T-cell (primary cell): Measurements from ENCODE around the gene HOXB1. TPM values are rescaled to one million over a fixed set of nuclear protein-coding genes. Genes with fewer than 3 reads are reported as not detected.

ENCODE experiments used
- ATAC-seq, 4 experiments: fragments of 200-7000 bp in 3 of 4; fragments of 150-1000 bp in 1 of 4; cut with Tn5 transposase; replicated peaks in 1 of 4; 1 replicate in 3 of 4; 2 replicates in 1 of 4; pipeline ENCODE4 v1.10.0; 2021; ENCODE audit warnings: moderate library complexity in 3 of 4, mild to moderate bottlenecking in 2 of 4, moderate number of reproducible peaks in 1 of 4
- CTCF ChIA-PET, 2 donors: fragments of 300-600 bp; sonication (Branson Sonifier 250); formaldehyde crosslinking; loops; one replicate each; lab custom pipeline; 2022; ENCODE audit warnings: antibody characterized with exemption in 2 of 2; lab: Charles Lee
- POLR2A ChIA-PET, 2 donors: fragments of 300-600 bp; sonication (Branson Sonifier 250); formaldehyde crosslinking; loops; one replicate each; lab custom pipeline; 2022; ENCODE audit warnings: antibody characterized with exemption in 2 of 2; lab: Charles Lee
- DNase-seq, 35 experiments: peaks; one replicate each; pipeline versions ENCODE4 v3.0.0 to v3.0.0-alpha.2; 2013 to 2023
- H3K27ac ChIP-seq: one replicate; pipeline ENCODE4 v1.5.1; 2013; ENCODE audit warnings: low read length
- H3K27me3 ChIP-seq, 2 experiments: replicated peaks in 1 of 2; 1 replicate in 1 of 2; 2 replicates in 1 of 2; pipeline versions ENCODE4 v1.6.1 to v1.7.0; 2013; ENCODE audit warnings: low read length in 1 of 2, mixed read lengths in 1 of 2; ENCODE audit not compliant: control insufficient read depth in 2 of 2, insufficient read depth in 2 of 2; ENCODE audit errors: extremely low read depth in 1 of 2
- H3K36me3 ChIP-seq, 2 donors: 1 replicate in 1 of 2; 2 replicates in 1 of 2; pipeline versions ENCODE4 v1.6.1 to v1.7.0; 2013; ENCODE audit warnings: low read length in 1 of 2; ENCODE audit not compliant: control insufficient read depth in 2 of 2, insufficient read depth in 1 of 2; ENCODE audit errors: extremely low read depth in 1 of 2
- H3K4me1 ChIP-seq, 2 experiments: 1 replicate in 1 of 2; 2 replicates in 1 of 2; pipeline versions ENCODE4 v1.6.1 to v1.7.0; 2013; ENCODE audit warnings: low read length in 2 of 2, mixed read lengths in 1 of 2; ENCODE audit not compliant: insufficient read depth in 2 of 2, control insufficient read depth in 1 of 2; ENCODE audit errors: extremely low read depth in 1 of 2
- H3K4me3 ChIP-seq, 2 donors: 1 replicate in 1 of 2; 2 replicates in 1 of 2; pipeline versions ENCODE4 v1.5.1 to v1.7.0; 2013; ENCODE audit warnings: mild to moderate bottlenecking in 2 of 2, low read length in 1 of 2, moderate library complexity in 1 of 2; ENCODE audit not compliant: control insufficient read depth in 1 of 2; ENCODE audit errors: extremely low read depth in 1 of 2
- H3K9me3 ChIP-seq: 2 replicates; pipeline ENCODE4 v1.7.0; 2013
- H3K27ac Mint-ChIP-seq, 2 donors: one replicate each; pipeline ENCODE4 v1.8.0; 2020 to 2021; ENCODE audit warnings: mild to moderate bottlenecking in 2 of 2, mixed read lengths in 2 of 2
- H3K27me3 Mint-ChIP-seq, 2 donors: one replicate each; pipeline ENCODE4 v1.8.0; 2021 to 2022; ENCODE audit warnings: mixed read lengths in 2 of 2
- H3K36me3 Mint-ChIP-seq: one replicate; pipeline ENCODE4 v1.8.0; 2021; ENCODE audit warnings: mixed read lengths
- H3K4me1 Mint-ChIP-seq, 3 donors: one replicate each; pipeline ENCODE4 v1.8.0; 2020 to 2022; ENCODE audit warnings: mixed read lengths in 3 of 3, mild to moderate bottlenecking in 1 of 3
- H3K4me3 Mint-ChIP-seq, 3 donors: one replicate each; pipeline ENCODE4 v1.8.0; 2020 to 2022; ENCODE audit warnings: mild to moderate bottlenecking in 3 of 3, mixed read lengths in 3 of 3, moderate library complexity in 3 of 3
- H3K9me3 Mint-ChIP-seq, 3 donors: one replicate each; pipeline ENCODE4 v1.8.0; 2020 to 2022; ENCODE audit warnings: mixed read lengths in 3 of 3
- WGBS: methylation state at CpG from one replicate; pipeline ENCODE4 v1.1.5; 2013; ENCODE audit warnings: missing lambda C conversion rate; ENCODE audit not compliant: insufficient coverage; 5-methylcytosine and 5-hydroxymethylcytosine counted together
- total RNA-seq, 35 experiments: library from RNA in 6 of 35; stranded (reverse) in 6 of 35; fragments of 120-200 nt in 1 of 35; gene quantifications; one replicate each; pipeline versions ENCODE4 v1.2.1 to v1.2.4 and lab custom pipeline; 2013 to 2026

The HOXB1 gene
- total RNA-seq, 5 donors from 2014 or later (not counting 1 experiment from before 2014, with no cell fraction given), result not detected

GRCh38 chr17:48523010-48523409, 7.8 kb downstream of the HOXB1 start:
- Mint-ChIP-seq H3K27ac (no peak overlapping the region), H3K36me3 (no peaks in the 10 kb centered on the region), H3K27me3 (peaks cover 57 to 58% of the 10 kb centered on the region in 2 donors), H3K9me3 (no peaks in the 10 kb centered on the region), H3K4me3 (no peak overlapping the region), H3K4me1 (peaks cover 6 to 17% (median 9%) of the 10 kb centered on the region in 3 donors)
- no peak overlapping the region for H3K4me3 ChIP-seq
- CTCF ChIA-PET, result no interaction called here
- POLR2A ChIA-PET, result interaction anchor here in 1 of 2 donors (0.6 kb wide), 1 partner anchor 19 kb away, joined by 3 read pairs; no protein-coding TSS in a partner anchor
- H3K9me3 ChIP-seq, result no peaks in the 10 kb centered on the region
- DNase-seq (no peak), ATAC-seq (no peak)
- peaks cover 0 to 13% of the 10 kb centered on the region in 2 experiments for H3K4me1 ChIP-seq
- H3K27me3 ChIP-seq, result peaks cover 0 to 52% of the 10 kb centered on the region in 2 experiments
- WGBS, result 95% methylated on average over 4 of the region's 6 CpGs
- H3K36me3 ChIP-seq, result no peaks in the 10 kb centered on the region
- no peak overlapping the region for H3K27ac ChIP-seq

DNA sequence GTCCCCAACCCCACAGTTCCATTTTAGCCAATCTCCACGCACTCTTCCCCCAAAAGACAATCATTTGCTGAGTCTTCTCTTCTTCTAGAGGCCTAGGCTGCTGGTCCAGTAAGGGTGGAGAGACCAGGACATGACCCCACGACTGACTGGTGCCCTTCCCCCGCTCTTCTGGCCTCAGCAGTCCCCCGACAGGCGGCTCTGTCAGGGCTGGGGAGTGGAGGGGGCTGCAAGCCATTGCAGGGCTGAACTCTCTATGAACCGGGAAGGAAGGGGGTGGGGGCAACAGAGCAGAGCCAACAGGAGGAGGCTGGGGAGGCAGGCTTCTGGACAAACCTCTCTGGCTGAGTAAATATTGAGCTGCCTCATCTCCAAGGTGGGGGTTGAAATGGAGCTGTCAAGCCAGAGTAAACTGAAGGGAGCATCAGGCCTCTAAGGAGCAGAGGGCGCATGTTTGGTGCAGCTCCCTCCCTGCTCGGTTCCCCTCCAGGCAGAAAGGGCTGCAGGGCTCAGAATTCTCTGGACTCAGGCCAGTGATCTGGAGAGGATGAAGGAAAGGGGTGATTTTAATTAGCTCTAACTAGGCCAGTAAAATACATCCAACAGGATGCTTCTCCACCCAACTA, 8.7 kb downstream of the HOXB1 start:
- no peaks in the 10 kb centered on the region for H3K9me3 Mint-ChIP-seq
- ATAC-seq (no peak), DNase-seq (no peak)
- peaks cover 52 to 58% of the 10 kb centered on the region in 2 donors for H3K27me3 Mint-ChIP-seq
- H3K4me3 Mint-ChIP-seq, result no peak overlapping the region
- POLR2A ChIA-PET, result interaction anchor here in 1 of 2 donors (0.6 kb wide), 3 partner anchors 16 to 322 kb away, joined by 3 read pairs; no protein-coding TSS in a partner anchor
- Histone ChIP-seq H3K27me3 (peaks cover 0 to 47% of the 10 kb centered on the region in 2 experiments), H3K4me1 (peaks cover 0 to 8% of the 10 kb centered on the region in 2 experiments), H3K27ac (no peak overlapping the region), H3K9me3 (no peaks in the 10 kb centered on the region), H3K4me3 (no peak overlapping the region), H3K36me3 (no peaks in the 10 kb centered on the region)
- WGBS, result 69% methylated on average over 7 of the region's 8 CpGs
- no peaks in the 10 kb centered on the region for H3K36me3 Mint-ChIP-seq
- CTCF ChIA-PET, result interaction anchor here in 1 of 2 donors (1.1 to 1.3 kb wide), 2 partner anchors 30 to 170 kb away, joined by 3 read pairs; no protein-coding TSS in a partner anchor
- H3K27ac Mint-ChIP-seq, result no peak overlapping the region
- H3K4me1 Mint-ChIP-seq, result peaks cover 6 to 14% (median 9%) of the 10 kb centered on the region in 3 donors

- H3K4me3 Mint-ChIP-seq, result no peak overlapping the region
- ChIA-PET CTCF (interaction anchor here in 1 of 2 donors (0.7 to 1.0 kb wide), 2 partner anchors 9 to 500 kb away, joined by 3 read pairs; no protein-coding TSS in a partner anchor), POLR2A (interaction anchor here in 1 of 2 donors (0.7 kb wide), 2 partner anchors 12 to 194 kb away, joined by 6 to 9 read pairs; no protein-coding TSS in a partner anchor)
- WGBS, result no CpG with 5 or more reads among the region's 1 CpG
- H3K27ac ChIP-seq, result no peak overlapping the region
- peaks cover 42 to 47% of the 10 kb centered on the region in 2 donors for H3K27me3 Mint-ChIP-seq
- H3K4me1 ChIP-seq, result no peaks in the 10 kb centered on the region
- H3K27ac Mint-ChIP-seq, result no peak overlapping the region
- no peaks in the 10 kb centered on the region for H3K36me3 ChIP-seq
- no peaks in the 10 kb centered on the region for H3K9me3 Mint-ChIP-seq
- H3K9me3 ChIP-seq, result no peaks in the 10 kb centered on the region
- H3K27me3 ChIP-seq, result peaks cover 0 to 37% of the 10 kb centered on the region in 2 experiments
- DNase-seq (no peak), ATAC-seq (no peak)
- no peak overlapping the region for H3K4me3 ChIP-seq
- H3K4me1 Mint-ChIP-seq, result peaks cover 0 to 4% (median 0%) of the 10 kb centered on the region in 3 donors
- H3K36me3 Mint-ChIP-seq, result no peaks in the 10 kb centered on the region
These were observed 10.2 kb downstream of the HOXB1 start for GRCh38 chr17:48520631-48521079.

DNA sequence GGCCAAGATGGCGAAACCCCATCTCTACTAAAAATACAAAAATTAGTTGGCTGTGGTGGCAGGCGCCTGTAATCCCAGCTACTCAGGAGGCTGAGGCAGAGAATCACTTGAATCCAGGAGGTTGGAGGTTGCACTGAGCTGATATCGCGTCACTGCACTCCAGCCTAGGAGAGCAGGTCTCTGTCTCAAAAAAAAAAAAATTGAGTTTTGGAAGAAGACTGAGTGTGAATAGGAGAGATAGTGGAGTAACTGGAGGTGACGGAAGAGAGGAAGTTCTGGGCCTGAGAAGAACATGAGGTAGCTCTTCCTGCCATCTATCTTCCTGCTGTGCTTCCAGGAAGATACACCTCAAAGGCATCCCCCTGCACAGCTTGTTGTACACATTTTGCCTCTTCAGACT, 11.4 kb downstream of the HOXB1 start:
- no peak overlapping the region for H3K27ac Mint-ChIP-seq
- ChIA-PET CTCF (interaction anchor here in 1 of 2 donors (0.6 kb wide), 1 partner anchor 36 kb away, joined by 7 read pairs; no protein-coding TSS in a partner anchor), POLR2A (interaction anchor here (0.6 to 0.7 kb wide), 2 partner anchors 8 to 9 kb away, joined by 3 read pairs; no protein-coding TSS in a partner anchor)
- Histone ChIP-seq H3K9me3 (no peaks in the 10 kb centered on the region), H3K36me3 (no peaks in the 10 kb centered on the region), H3K27me3 (peaks cover 0 to 32% of the 10 kb centered on the region in 2 experiments), H3K4me3 (no peak overlapping the region), H3K27ac (no peak overlapping the region), H3K4me1 (peaks cover 0 to under 1% of the 10 kb centered on the region in 2 experiments)
- H3K36me3 Mint-ChIP-seq, result no peaks in the 10 kb centered on the region
- ATAC-seq (no peak), DNase-seq (no peak)
- H3K9me3 Mint-ChIP-seq, result no peaks in the 10 kb centered on the region
- H3K4me1 Mint-ChIP-seq, result peaks cover 0 to 6% (median under 1%) of the 10 kb centered on the region in 3 donors
- peaks cover 33 to 39% of the 10 kb centered on the region in 2 donors for H3K27me3 Mint-ChIP-seq
- H3K4me3 Mint-ChIP-seq, result no peak overlapping the region
- 100% methylated on average over 3 of the region's 5 CpGs for WGBS

GRCh38 chr17:48517478-48517877, 13.3 kb downstream of the HOXB1 start:
- POLR2A ChIA-PET, result interaction anchor here in 1 of 2 donors (0.7 kb wide), 2 partner anchors 42 to 1838 kb away, joined by 8 to 9 read pairs; no protein-coding TSS in a partner anchor
- 0% methylated on average over 1 of the region's 3 CpGs for WGBS
- no peak for DNase-seq

More at GRCh38 chr17:48517478-48517877, 13.3 kb downstream of the HOXB1 start:
- Histone ChIP-seq H3K27ac (no peak overlapping the region), H3K27me3 (peaks cover 0 to 28% of the 10 kb centered on the region in 2 experiments), H3K36me3 (no peaks in the 10 kb centered on the region), H3K9me3 (no peaks in the 10 kb centered on the region), H3K4me3 (no peak overlapping the region), H3K4me1 (peaks cover 0 to 6% of the 10 kb centered on the region in 2 experiments)
- Mint-ChIP-seq H3K36me3 (no peaks in the 10 kb centered on the region), H3K27ac (no peak overlapping the region), H3K27me3 (peaks cover 17 to 26% of the 10 kb centered on the region in 2 donors), H3K9me3 (no peaks in the 10 kb centered on the region), H3K4me1 (peaks cover 11 to 24% (median 17%) of the 10 kb centered on the region in 3 donors), H3K4me3 (no peak overlapping the region)
- ATAC-seq, result no peak
- CTCF ChIA-PET, result interaction anchor here in 1 of 2 donors (0.9 kb wide), 1 partner anchor 17 kb away, joined by 6 read pairs; no protein-coding TSS in a partner anchor
